HG03378 (cell line): ENCODE measurements around the gene KRTAP20-1.

Experiments
- ATAC-seq: cut with Tn5 transposase; IDR thresholded peaks from one replicate; pipeline ENCODE4 v1.9.1; 2021; ENCODE audit warnings: mild to moderate bottlenecking, moderate library complexity; ENCODE audit not compliant: unreplicated experiment

KRTAP20-1 gene, protein sequence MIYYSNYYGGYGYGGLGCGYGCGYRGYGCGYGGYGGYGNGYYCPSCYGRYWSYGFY

DNA sequence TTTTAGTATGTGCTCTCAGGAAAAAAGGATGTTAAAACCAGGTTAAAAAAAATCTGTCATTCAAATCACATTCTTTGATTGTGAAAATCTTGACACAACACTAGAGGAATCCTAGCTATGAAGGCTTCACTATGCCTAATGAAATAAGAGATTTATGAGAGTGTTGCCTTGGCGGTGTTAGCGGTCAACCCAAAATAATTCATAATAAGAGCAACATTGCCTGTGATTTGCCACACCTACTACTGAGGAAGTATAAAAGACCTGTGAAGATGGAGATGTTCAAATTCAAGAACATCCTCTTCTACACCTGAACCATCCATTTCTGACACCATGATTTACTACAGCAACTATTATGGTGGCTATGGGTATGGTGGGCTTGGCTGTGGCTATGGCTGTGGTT is at the start of gene KRTAP20-1:
Gene KRTAP20-1, plus strand, starts transcription at position 301 of the 400 bp plus-strand sequence. Its CDS starts 30 bp downstream, at position 331.
- ATAC-seq = no peak

DNA sequence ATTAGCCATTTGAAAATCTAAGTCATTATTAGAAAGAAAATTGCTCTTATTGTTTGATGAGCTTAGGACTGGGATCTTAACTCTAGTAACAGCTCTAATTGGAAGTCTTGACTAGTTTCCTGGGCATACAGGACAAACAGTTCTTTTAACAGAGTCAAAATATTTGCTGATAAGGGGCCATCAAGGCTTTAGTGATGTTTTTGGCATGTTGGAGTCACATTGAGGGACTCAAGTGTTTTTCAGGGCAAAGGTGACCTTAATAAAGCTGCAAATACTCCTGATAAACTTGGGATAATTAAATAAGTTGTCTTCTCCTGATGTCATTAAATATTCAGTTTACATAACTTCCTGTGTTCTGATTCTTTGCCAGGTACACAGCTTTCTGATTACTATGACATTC is 48.6 kb upstream of the KRTAP20-1 start:
- no peak for ATAC-seq

DNA sequence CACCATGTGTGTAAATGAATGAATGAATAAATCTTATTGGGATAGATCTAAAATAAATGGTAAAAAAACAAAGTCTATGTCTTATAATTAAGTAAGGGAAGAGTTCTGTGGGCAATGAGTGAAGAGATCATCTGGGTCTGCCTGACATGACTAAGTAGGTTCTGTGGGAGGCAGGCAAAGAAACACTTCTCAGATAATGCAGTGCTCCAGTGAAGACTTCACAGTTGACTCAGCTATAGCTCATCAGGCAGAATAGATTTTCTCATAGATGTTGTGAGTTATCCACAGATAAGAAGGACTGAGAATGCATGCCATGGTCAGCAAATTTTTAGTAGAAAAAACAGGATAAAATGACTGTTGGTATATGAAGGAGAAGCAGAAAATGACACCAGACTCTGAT is 38.5 kb upstream of the KRTAP20-1 start:
- ATAC-seq = no peak

DNA sequence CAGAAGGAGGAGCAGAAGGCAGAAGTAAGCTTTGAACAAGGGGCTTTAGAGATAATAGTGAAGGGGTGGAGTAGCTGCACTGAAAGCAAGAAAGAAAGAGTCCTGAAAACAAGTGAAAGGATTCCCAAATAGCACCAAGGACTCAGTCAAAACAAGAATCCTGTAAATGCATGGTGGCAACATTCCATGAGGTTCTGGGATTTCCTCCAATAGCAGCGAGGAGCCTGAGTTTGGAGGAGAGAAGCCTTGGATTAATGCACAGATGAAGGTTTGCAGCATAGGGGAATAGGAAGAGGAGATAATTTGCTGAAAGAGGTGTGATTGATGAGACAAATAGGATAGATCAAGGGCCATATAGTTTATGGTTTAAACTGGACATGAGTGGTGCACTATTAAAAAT is 36.9 kb upstream of the KRTAP20-1 start:
- no peak for ATAC-seq

DNA sequence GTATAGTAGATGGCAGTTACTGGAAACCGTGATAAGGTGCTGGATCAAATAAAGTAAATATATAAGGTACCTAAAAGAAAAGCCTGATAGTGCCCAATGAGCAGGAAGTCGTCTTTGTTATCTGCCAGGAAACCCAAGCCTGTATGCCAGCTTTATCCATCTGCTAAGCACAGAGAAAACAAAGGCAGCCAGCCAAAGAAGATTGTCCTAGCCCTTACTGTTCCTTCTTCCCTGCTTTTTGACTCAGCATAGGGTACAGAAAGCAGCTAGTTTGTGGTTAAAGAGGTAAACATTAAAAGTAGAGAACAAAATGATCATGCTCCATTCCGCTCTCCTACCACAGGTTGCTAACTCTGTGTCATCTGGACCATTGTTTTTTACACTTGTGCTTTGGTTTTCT is 36.1 kb upstream of the KRTAP20-1 start:
- ATAC-seq = no peak

DNA sequence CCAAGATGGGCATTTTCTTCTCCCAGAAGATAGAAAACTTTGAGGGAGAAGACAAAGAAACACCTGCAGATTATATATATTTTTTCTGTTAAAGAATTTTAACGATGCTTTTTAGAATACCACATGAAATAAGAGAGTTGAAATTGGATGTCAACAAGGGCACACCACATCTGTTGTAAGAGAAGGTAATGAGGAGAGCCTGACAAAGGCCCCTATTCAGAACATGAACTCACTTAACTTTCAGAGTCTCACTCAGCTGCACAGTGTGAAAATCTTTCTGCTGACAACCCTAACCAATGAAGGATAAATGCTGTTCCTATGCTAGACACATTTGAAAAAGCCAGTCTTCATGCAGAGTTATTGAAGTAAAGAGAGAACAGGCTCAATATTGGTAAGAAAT is 33.4 kb upstream of the KRTAP20-1 start:
- no peak for ATAC-seq

DNA sequence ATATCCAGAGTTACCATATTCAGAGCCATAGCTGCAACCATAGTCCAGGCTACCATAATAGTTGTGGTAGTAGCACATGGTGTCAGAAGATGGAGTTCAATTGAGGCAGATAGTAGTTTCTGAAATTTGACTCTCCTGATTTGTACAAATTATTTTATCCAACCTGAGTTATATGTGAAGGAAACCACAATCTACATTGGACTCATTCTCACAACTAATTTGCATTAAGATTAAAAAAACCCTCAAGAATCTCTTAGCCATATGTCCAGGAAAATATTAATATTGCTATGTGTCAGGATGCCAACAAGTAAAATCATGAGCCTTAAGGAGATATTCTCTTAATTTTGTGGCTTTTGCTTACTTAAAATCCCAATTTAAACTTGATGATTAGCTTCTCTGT is 25.9 kb upstream of the KRTAP20-1 start, which contains the start of gene KRTAP22-2:
Gene KRTAP22-2, minus strand, starts transcription at position 101 of the 400 bp plus-strand sequence.
- ATAC-seq = no peak

DNA sequence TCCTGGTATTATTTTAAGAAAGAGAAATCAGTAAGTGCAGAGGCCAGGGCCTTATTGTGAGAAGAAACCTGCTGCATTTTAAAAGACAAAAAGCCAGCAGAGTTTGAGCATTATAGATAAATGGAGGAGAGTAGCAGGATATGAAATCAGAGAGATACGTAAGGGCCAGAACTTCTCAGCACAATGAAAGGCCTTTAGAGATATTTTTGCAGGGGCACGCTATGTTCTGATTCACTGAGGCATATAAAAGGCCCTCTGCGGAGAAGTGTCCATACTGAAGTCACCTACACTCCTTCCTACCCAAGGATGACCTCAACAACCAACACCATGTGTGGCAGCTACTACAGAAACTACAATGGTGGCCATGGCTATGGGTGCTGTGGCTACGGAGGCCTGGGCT is 24.1 kb upstream of the KRTAP20-1 start, which contains the start of gene KRTAP6-3:
Gene KRTAP6-3, plus strand, starts transcription at position 301 of the 400 bp plus-strand sequence. Its CDS starts 6 bp downstream, at position 307.
- no peak for ATAC-seq

DNA sequence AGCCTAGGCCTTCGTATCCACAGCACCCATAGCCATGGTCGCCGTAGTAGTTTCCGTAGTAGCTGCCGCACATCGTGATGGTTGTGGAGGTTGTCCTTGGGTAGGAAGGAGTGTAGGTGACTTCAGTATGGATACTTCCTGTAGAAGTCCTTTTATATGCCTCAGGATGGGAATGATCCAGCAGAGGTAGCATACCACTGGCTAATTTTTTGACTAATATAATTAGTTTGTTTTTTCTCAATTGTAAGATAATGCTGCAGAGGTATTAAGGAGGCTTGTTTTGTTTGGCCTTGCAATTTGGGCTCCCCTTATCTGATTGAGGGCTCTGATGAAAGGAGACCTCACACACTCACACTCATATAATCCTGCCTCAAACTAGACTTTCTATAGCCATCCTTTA is 17.4 kb upstream of the KRTAP20-1 start, which contains the start of gene KRTAP6-2:
Gene KRTAP6-2, minus strand, starts transcription at position 101 of the 400 bp plus-strand sequence. Its CDS starts 28 bp downstream, at position 73.
- no peak for ATAC-seq

DNA sequence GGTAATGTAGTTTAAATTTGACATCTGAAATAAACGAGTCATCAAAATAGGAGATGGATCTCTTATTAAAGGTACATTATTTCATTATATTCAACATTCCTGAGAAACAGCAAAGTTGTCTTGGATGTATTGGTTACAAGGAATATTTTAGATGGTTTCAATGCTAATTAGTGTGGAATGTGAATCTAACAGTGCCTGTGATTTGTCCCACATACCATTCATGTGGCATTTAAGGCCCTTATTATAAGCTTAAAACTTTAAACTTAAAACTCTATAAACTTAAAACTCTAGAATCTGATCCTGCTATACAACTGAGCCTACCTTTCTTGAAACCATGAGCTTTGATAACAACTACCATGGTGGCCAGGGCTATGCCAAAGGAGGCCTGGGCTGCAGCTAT is 15.4 kb upstream of the KRTAP20-1 start, which contains the start of gene KRTAP22-1:
Gene KRTAP22-1, plus strand, starts transcription at position 301 of the 400 bp plus-strand sequence.
- no peak for ATAC-seq

DNA sequence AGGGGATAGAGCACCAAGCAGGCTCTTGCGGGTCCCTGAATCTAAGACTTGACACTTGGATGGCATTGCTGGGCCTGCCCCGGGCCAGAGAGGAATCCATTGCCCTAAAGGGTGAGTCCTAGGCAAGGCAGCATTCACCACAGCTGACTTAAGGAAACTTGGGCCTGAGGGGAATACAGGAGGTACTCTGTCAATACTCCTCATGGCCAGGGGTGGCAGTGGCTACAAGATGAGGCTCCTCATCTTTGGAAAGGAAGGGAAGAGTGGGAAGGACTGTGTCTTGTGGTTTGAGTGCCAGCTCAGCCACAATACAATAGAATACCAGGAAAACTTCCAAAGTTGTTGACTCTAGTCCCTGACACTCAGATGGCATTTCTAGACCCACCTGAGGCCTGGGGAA is 10.3 kb upstream of the KRTAP20-1 start:
- ATAC-seq = no peak

DNA sequence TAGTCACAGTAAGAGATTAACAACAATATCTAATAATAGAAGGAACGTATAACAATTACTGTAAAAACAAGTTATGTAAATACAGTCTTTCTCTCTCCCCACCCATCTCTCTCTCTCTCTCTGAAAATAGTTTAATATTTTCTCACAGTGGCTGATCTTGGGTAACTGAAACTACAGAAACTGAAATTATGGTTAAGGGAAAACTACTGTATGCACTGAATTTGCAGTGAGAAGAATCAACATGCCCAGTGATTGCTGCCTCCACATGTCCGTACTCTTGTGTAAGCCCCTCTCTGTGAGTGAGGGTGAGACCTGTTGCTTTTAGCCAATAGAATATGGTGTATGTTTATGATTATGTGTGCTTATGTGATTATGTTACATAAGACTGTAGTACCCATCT is 4.1 kb upstream of the KRTAP20-1 start:
- ATAC-seq = no peak

DNA sequence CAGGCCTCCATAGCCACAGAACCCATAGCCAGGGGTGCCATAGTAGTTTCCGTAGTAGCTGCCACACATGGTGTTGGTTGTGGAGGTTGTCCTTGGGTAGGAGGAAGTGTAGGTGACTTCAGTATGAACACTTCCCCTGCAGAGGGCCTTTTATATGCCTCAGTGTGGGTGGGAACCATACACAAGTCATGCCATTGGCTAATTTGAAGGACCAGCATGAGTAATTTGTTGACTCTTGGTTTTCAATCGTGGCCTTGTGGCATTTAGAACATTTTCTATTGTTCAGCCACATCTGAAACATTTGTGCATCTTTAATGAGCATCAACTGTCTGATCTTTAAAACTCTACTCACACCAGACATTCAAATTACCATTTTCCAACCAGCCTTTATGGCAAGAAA is 2.4 kb upstream of the KRTAP20-1 start, which contains the start of gene KRTAP6-1:
Gene KRTAP6-1, minus strand, starts transcription at position 95 of the 400 bp plus-strand sequence. Its CDS starts 26 bp downstream, at position 69.
- no peak for ATAC-seq

DNA sequence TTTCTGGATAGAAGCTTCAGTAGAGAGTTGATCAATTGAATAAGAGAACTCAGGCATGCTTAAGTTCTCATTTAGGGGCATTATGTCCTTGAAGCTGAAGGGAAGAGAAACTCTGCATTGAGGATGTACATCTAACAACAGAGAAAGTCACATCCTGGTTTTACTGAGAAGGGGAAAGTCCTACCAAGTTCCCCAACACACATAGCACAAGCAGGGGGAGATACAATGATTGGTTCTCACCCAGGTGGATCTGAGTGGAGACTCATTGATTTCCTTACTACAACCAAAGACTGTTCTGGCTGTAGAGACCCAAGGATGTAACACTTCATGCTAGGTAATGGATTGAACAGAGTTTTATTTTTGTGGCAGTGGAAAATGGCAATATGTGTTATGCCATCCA is 1.0 kb upstream of the KRTAP20-1 start:
- ATAC-seq = no peak

DNA sequence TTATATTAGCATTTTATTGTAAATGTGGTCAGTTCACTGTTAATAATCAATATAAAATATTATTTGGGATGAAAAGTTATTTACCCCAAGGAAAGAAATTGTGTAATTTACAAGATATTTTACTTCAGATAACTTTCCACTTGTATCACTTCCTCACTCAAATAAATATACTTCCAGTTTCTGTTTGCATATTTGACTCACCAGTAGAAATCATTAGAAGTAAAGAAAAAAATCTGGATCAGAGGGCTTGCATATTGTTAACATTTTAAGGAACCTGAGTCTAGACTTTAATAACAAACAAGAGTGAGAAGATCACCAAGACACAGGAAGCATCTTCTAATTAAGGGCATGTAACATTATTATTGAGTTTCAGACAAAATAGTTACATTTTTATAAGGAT is 3.9 kb downstream of the KRTAP20-1 start:
- ATAC-seq = no peak

DNA sequence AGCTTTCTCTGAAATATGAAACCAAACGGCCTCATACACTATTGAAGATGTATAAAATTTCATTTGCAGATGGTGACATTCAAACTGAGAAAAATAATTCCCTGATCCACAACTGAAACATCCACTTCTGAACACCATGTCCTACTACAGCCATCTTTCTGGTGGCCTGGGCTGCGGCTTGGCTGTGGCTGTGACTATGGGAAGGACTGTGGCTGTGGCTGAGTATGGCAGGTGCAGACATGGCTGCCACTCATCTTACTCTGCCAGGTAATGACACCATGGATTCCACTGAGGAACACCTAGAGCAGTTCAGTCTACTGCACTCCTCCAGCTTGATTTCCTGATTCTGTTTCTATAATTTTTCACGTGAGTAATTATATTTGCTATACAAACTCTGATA is 4.3 kb downstream of the KRTAP20-1 start, which contains the start of gene KRTAP20-4:
Gene KRTAP20-4, plus strand, starts transcription at position 106 of the 400 bp plus-strand sequence.
- no peak for ATAC-seq

DNA sequence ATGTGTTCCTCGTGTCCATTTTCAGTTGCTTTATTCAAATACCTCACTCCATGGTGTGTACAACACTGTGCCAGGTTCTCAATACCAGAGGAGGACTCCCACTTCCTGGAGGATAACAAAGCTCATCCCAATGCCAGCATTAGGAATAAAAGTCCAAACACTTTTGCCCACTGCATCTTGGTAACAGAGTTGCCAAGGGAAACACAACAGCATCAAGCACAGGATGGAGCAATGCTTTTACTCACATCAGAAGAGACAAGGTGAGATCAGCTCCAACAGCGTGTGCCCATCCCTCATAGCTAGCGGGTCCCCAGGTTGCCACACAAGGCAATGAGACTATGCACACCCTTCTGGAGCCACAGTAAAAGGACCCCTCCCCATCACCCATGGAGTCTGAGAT is 7.1 kb downstream of the KRTAP20-1 start:
- ATAC-seq = no peak

DNA sequence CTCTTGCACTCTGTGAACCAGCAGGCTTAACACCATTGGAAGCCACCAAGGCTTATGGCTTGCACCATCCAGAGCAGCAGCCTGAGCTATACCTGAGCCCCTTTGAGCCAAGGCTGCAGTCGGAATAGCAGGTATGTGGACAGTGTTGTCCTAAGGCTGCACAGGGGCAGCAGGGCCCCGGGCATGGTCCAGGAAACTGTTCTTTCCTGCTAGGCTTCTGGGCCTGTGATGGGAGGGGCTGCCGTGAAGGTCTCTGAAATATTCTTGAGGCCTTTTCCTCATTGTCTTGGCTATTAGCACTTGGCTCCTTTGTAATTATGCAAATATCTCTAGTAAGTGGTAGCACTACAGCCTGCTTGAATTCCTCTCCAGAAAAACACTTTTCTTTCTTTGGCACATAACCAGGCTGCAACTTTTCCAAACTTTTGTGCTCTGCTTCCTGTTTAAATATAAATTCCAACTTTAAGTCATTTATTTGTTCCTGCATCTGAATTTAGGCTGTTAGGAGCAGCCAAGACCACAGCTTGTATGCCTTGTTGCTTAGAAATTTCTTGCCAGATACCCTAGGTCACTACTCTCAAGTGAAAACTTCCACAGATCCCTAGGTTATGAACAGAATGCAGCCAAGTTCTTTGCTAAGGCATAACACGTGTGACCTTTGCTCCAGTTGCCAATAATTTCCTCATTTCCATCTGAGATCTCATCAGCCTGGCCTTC is 9.4 kb downstream of the KRTAP20-1 start:
- no peak for ATAC-seq

DNA sequence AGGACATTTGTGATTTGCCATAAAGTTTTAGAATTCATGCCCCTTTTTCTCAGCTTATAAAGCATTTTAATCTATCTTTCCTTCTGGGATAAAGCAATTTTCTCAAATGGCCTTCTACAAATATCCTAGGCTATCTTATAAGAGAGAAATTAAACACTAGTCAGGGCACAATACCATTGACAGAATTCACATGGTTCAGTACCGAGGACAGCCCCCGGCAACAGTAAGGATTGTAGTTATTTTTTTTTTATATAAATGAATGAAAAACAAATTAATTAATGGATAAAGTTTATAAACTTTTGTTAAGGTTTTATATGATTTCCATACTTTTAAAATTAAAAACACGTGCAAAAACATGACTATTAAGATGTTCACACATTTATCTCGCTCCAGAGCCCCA is 11.9 kb downstream of the KRTAP20-1 start:
- no peak for ATAC-seq

DNA sequence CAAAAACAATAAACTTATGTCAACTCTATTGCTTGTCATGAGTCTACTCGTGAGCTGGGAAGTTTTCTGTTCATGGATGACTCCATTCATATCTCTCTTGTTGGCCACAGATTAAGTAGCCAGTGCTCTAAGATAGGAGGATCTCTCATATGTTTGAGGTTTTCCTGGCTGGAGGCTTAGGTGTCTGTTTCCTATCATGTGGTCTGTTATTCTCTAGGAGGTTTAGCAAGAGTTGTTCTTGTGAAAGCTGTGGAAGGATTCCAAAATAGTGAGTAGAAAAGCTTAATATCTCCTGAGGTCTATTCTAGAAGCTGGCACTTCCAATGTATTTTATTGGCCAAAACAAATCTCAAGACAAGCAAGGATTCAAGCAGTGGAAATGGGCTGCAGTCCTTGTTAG is 13.0 kb downstream of the KRTAP20-1 start:
- no peak for ATAC-seq

DNA sequence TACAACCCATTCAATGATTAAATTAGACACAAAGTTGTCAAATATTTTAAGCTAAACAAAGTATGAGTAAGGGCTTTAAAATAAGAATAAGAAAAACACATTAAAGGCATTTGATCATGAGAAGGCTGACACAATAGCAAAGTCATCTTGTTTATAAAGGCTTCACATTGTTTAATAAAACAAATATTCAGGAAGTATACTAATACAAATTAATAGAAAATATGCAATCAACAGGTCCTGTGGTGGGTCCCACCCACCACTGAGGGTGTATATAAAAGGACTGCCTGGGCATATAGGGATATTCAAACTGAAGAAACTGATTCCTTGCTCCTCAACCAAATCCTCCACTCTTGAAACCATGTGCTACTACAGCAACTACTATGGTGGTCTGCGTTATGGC is 18.7 kb downstream of the KRTAP20-1 start, which contains the start of gene KRTAP20-2:
Gene KRTAP20-2, plus strand, starts transcription at position 301 of the 400 bp plus-strand sequence. Its CDS starts 58 bp downstream, at position 359.
- no peak for ATAC-seq

DNA sequence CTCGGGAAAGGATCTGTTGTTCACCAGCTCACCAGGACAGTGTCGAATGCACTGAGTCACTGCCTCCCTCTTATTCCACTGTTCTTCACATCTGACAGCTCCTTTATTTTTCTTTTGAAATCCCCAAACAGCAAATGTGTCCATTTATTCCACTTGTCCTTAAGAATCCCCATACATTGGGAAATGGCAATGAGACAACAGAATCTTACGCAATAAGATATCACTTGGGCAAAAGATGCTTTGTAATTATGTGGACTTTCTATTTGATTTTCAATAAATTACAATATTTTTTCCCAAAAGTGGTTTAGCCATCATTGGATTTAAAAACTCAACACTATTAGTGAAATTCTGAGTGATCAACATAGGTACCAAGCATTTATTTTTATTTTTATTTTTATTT is 22.5 kb downstream of the KRTAP20-1 start:
- no peak for ATAC-seq
